NK-92 (cell line): ENCODE measurements around the gene SMAD7.

Experiments used
- DNase-seq: peaks from one replicate; lab custom pipeline; 2025; ENCODE audit not compliant: unreplicated experiment; lab: John Stamatoyannopoulos, UW

Gene SMAD7

GRCh38 chr18:48917579-48918517, 32.9 kb downstream of the SMAD7 start:
- DNase-seq: no peak

DNA sequence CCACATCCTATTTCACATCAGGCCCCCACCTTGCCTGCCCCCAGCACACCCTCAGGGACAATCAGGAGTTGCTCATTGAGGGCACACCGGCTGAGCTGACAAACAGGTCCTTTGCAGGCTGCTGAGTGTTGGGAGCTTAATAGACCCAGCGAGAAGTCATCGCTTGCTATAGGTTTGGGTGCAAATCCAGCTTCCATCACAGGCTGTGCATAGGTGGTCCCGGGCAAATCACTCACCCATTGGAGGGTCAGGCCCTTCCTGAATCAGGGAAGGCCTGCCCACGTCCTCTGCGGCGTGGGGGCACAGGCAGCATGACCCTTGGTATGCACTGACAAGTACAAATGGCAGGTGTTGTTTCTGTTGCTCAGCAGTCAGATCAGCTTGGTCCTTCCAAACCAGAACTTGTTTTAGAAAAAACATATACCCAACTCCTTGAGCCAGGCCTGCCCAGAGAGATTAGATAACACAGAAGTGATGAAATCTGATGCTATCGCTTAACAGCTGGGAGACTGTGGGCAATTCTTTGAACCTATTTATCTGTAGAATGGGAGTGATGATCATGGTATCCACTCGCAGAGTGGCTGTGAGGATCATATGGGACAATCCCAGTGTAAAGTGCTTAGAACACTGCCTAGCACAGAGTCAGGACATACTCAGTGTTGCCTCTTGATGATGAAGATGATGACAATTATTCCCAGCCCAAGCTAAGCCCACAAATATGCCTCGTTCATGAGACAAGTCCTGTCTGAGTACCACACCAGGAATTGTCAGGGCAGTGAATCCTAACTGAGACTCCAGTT, 34.9 kb downstream of the SMAD7 start:
- DNase-seq: no peak

GRCh38 chr18:48914581-48915251, 36.0 kb downstream of the SMAD7 start:
- no peak for DNase-seq

DNA sequence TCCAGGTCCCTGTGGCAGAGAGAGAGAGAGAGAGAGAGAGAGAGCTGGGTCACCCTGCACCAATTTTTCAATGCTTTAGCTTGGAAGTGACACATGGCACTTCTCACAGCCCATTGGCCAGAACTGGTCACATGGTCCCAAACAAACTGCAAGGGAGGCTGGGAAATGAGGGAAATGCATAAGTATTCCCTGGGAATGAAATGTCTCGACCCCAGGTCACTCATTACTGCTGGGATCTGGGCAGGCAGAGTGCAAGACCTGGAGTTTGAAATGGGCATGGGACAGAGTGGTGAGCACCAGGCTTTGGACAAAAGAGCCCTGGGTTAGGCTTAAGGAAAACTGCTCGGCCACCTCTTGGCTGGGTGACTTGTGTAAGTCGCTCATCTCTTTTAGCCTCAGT, 37.0 kb downstream of the SMAD7 start:
- DNase-seq: no peak

- DNase-seq: no peak
Observed at GRCh38 chr18:48913201-48913600, 37.6 kb downstream of the SMAD7 start.

DNA sequence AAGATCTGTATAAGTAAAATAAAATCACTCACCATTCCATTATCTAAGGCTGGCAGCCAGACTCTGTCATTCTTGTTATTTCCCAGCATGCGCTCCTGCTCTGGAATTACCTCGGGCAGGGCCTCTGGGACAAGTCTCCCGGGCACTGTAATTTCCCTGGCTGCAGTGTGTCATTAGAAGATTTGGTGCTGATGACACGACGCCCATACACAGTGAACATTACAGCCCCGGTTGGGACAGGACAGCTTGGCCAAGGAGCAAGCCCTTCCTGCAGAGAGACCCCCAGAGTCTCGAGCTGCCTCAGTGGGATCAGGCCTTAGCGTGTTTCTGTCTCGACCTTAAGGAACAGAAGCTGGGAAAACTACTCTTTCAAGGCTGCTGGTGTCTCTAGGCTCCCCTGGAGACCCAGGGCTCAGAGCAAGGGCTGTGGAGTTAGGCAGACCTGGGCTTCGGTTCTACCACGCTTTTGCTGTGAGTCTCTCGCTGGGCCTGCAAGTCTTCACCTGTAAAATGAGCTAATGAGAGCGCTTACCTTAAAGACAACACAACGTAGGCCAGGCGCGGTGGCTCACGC, 39.7 kb downstream of the SMAD7 start:
- no peak for DNase-seq

DNA sequence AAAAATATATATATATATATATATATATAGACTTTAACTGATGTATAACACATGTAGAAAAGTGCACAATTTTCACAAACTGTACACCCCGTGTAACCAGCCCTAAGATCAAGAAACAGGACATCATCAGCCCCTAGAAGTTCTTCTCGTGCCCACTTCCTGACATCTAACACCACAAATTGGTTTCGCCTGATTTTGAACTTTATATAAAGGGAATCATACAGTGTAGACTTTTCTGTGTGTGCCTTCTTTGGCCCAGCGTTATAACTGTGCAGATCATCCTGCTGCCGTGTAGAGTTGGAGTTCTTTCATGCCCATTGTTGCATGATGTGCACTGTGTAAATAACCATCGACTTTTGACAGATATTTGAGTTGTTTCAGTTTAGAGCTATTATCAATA, 41.0 kb downstream of the SMAD7 start:
- DNase-seq: no peak

GRCh38 chr18:48908916-48909315, 41.8 kb downstream of the SMAD7 start:
- no peak for DNase-seq

- no peak for DNase-seq
Observed at GRCh38 chr18:48905513-48905912, 45.3 kb downstream of the SMAD7 start.

DNA sequence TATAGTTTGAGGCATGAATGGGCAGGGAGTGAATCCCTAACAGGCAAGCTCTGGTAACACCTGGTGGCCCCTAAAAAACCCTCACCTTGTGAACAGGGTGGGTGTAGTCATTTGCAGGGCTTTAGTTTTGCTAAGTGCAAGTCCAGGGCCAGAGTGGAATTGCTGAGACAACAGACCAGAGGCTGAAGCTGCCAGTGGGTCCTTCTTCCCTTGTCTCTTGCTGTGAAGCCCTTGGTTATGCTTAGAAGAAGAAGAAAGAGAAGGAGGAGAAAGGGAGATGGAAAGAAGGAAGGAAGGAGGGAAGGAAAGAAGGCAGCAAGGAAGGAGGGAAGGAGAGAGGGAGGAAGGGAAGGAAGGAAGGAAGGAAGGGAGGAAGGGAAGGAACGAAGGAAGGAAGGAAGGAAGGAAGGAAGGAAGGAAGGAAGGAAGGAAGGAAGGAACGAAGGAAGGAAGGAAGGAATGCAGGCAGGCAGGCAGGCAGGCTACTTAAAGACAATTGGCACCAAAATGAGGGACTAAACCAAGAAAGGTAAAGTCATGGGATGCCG, 45.8 kb downstream of the SMAD7 start:
- DNase-seq: no peak

DNA sequence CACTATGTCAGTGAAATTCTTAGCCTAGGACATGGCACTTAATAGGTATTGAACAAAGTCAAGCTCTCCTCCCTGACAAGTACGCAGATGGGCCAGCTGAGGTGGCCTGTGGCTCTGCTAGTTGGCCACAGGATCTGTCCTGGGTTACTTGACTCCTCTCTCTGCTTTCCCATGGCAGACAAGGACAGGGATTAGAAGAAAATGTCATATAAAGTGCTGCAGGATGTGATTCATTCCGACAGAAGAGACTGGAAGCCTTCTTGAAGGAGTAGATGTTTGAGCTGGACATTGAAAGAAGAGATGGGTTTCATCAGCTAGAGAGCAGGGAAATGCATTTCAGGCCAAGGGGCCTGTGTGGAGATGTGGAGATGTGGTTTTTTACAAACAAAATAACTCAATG, 46.7 kb downstream of the SMAD7 start:
- no peak for DNase-seq

- no peak for DNase-seq
Observed at GRCh38 chr18:48902856-48903601, 47.7 kb downstream of the SMAD7 start.

DNA sequence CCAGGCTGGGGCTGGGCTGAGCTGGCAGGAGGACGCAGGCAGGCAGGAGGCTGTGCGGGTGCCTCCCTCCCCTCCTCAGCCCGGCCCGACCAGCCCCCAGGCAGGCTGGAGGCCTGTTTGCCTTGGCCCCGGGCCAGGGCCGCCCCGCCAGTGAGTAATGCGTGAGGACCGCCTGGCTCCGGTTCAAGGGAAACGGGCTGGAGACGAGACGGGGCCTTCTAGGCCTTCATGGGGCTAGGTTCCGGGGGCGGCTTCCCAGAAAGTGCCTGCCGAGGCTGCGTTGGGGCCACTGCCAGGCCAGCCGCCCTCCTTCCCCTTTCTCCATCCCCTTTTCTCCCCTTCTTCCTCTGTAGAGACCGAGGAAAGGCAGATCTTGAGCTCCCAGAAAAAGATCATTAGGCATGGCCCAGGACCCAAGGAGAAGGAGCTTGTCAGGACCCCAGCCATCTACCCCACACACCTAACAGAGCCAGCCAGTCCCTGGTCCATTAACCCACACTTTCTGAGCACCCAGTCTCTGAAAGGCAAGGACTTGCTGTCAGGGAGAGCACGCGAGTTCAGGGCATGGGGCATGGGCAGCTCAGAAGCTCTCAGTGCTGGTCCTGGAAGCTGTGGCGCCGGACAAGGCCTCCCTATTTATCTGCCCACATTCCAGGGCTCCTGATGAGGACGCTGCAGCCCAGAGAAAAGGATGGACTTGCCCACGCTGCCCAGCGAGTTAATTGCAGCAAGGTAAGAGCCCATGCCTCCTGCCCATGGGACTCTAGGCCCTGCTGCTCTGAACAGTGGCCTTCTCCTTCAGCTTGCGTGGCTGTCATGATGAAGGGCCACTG, 48.5 kb downstream of the SMAD7 start:
- no peak for DNase-seq

DNA sequence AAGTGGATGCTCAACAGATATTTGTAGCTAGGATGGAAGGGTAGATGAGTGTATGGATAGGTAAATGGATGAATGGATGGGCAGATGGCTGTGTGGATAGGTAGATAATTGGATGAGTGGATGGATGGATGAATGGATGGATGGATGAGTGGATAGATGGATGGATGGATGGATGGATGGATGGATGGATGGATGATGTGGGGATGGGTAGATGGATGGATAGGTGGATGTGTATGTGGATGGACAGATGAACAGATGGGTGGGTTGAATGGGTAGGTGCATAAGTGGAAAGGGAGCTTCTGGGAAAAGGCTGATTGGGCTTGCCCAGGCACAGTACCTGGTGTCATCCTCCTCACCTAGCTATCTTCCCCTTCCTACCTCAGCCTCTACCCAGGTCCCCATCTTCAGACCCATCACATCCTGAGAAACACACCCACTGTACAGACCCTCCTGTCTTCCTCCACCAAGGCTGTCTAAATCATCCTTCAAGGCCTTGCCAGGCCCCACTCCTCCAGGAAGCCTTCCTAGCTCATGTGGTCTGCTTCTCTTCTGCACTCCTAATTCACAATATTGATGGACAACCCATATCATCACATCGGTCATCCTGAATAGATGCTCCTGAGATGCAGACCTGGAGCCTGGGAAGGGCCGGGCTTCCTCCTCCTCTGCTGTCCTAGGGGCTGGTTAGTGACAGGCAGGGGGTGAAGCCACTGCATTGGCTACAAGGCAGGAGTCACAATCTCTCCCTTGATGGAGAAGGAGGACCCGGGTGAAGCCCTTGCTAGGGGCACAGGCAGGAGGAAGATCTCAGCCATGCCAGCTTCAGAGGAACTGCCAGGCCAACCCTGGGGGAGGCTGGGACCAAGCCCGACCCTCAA, 49.4 kb downstream of the SMAD7 start:
- no peak for DNase-seq

DNA sequence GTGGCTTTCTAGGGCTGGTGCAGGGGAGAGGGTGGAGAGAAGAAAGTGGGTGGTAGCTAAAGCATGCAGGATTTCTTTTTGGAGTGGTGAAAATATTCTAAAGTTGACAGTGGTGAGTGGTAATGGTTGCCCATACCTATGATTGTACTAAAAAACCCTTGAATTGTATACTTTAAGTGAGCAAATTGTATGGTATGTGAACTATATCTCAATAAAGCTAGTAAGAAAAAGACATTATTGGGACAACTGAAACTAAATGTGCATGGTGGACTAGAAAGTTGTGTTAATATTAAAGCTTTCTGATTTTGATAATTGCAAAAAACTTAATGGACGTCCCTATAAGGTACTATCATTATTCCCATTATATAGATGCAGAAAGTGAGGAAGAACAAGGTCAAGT, 50.3 kb downstream of the SMAD7 start:
- no peak for DNase-seq

DNA sequence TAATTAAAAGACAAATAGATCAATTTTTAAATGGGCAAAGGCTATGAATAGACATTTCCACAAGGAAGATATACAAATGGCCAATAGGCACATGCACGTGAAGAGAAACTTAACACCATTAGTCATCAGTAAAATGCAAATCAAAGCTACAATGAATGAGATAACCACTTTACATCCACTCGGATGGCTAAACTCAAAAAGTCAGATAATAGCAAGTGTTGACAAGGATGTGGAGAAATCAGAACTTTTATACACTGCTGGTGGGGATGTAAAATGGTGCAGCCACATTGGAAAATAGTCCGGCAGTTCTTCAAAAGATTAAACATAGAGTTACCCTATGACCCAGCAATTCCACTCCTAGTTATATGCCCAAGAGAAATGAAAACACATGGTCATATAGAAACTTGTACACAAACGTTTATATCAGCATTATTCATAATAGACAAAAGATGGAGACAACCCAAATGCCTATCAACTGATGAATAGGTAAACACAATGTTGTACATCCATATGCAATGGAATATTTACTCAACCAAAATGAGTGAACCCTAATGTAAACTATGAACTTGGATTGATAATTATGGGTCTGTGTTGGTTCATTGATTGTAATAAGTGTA, 51.1 kb downstream of the SMAD7 start:
- no peak for DNase-seq

- DNase-seq: no peak
Observed at GRCh38 chr18:48898521-48898920, 52.2 kb downstream of the SMAD7 start.

- DNase-seq: no peak
Observed at GRCh38 chr18:48897531-48897930, 53.2 kb downstream of the SMAD7 start.
